H9 (cell line): ENCODE results near the gene OR52J3. TPM values are rescaled to one million over a fixed set of nuclear protein-coding genes. Genes with fewer than 3 reads are reported as not detected.

Experiments
- DNase-seq: peaks from one replicate; pipeline ENCODE4 v3.0.0-alpha.2; 2017
- H2AFZ ChIP-seq: one replicate; pipeline ENCODE4 v1.6.1; 2013; ENCODE audit warnings: mild to moderate bottlenecking, low read length, control low read depth, moderate library complexity
- H2AK5ac ChIP-seq: 2 replicates; pipeline ENCODE4 v1.6.1; 2013; ENCODE audit warnings: low read length, control low read depth, mixed read lengths; ENCODE audit not compliant: insufficient read length
- H2BK120ac ChIP-seq: one replicate; pipeline ENCODE4 v1.6.1; 2013; ENCODE audit warnings: low read depth, mild to moderate bottlenecking, low read length, control low read depth, inconsistent platforms; ENCODE audit not compliant: poor library complexity, severe bottlenecking
- H2BK12ac ChIP-seq: 2 replicates; pipeline ENCODE4 v1.6.1; 2013; ENCODE audit warnings: low read length, control low read depth, mixed read lengths, low read depth; ENCODE audit not compliant: insufficient read length
- H2BK15ac ChIP-seq: 2 replicates; pipeline ENCODE4 v1.6.1; 2013; ENCODE audit warnings: low read depth, low read length, control low read depth
- H2BK20ac ChIP-seq: one replicate; pipeline ENCODE4 v1.6.1; 2013; ENCODE audit warnings: low read depth, mild to moderate bottlenecking, low read length, control low read depth, inconsistent platforms; ENCODE audit not compliant: poor library complexity, severe bottlenecking
- H2BK5ac ChIP-seq: 2 replicates; pipeline ENCODE4 v1.6.1; 2013; ENCODE audit warnings: low read length, control low read depth, mixed read lengths; ENCODE audit not compliant: insufficient read length
- H3K14ac ChIP-seq: 2 replicates; pipeline ENCODE4 v1.6.1; 2013; ENCODE audit warnings: low read length, control low read depth; ENCODE audit not compliant: insufficient read depth
- H3K18ac ChIP-seq: 2 replicates; pipeline ENCODE4 v1.6.1; 2013; ENCODE audit warnings: low read depth, mild to moderate bottlenecking, mixed read lengths, low read length, control low read depth; ENCODE audit not compliant: insufficient read length
- H3K23ac ChIP-seq: 2 replicates; pipeline ENCODE4 v1.6.1; 2013; ENCODE audit warnings: low read length, control low read depth, mixed read lengths, low read depth; ENCODE audit not compliant: insufficient read length
- H3K23me2 ChIP-seq: 2 replicates; pipeline ENCODE4 v1.6.1; 2013; ENCODE audit warnings: low read depth, mild to moderate bottlenecking, mixed read lengths, low read length, control low read depth; ENCODE audit not compliant: insufficient read length, poor library complexity, severe bottlenecking
- H3K27ac ChIP-seq: 2 replicates; pipeline ENCODE4 v1.5.1; 2013; ENCODE audit warnings: low read length, control low read depth, mixed read lengths, low read depth; ENCODE audit not compliant: insufficient read length
- H3K27me3 ChIP-seq: 2 replicates; pipeline ENCODE4 v1.6.1; 2013; ENCODE audit warnings: low read length, control low read depth, inconsistent platforms; ENCODE audit not compliant: insufficient read depth
- H3K4ac ChIP-seq: 2 replicates; pipeline ENCODE4 v1.6.1; 2013; ENCODE audit warnings: low read depth, mild to moderate bottlenecking, control low read depth, inconsistent platforms, low read length, moderate library complexity
- H3K4me1 ChIP-seq: 2 replicates; pipeline ENCODE4 v1.6.1; 2013; ENCODE audit warnings: low read length, control low read depth, inconsistent platforms; ENCODE audit not compliant: insufficient read depth
- H3K4me2 ChIP-seq: 2 replicates; pipeline ENCODE4 v1.6.1; 2013; ENCODE audit warnings: low read length, control low read depth, mixed read lengths; ENCODE audit not compliant: insufficient read length, insufficient read depth
- H3K56ac ChIP-seq: 2 replicates; pipeline ENCODE4 v1.6.1; 2013; ENCODE audit warnings: low read depth, mild to moderate bottlenecking, mixed read lengths, low read length, control low read depth; ENCODE audit not compliant: insufficient read length
- H3K79me1 ChIP-seq: 2 replicates; pipeline ENCODE4 v1.6.1; 2013; ENCODE audit warnings: low read depth, mild to moderate bottlenecking, moderate library complexity, low read length, control low read depth, inconsistent platforms; ENCODE audit not compliant: insufficient read depth, poor library complexity, severe bottlenecking
- H3K79me2 ChIP-seq: 2 replicates; pipeline ENCODE4 v1.6.1; 2013; ENCODE audit warnings: low read length, control low read depth, inconsistent platforms; ENCODE audit not compliant: insufficient read depth
- H3K9ac ChIP-seq: 2 replicates; pipeline ENCODE4 v1.6.1; 2013; ENCODE audit warnings: low read length, control low read depth, mixed read lengths; ENCODE audit not compliant: insufficient read length; ENCODE audit errors: extremely low read depth
- H3K9me3 ChIP-seq: one replicate; pipeline ENCODE4 v1.6.1; 2013; ENCODE audit warnings: low read depth, low read length, inconsistent platforms; ENCODE audit not compliant: control insufficient read depth
- H3T11ph ChIP-seq: one replicate; pipeline ENCODE4 v1.6.1; 2013; ENCODE audit warnings: mild to moderate bottlenecking, low read length, control low read depth, inconsistent platforms
- H4K20me1 ChIP-seq: one replicate; pipeline ENCODE4 v1.6.1; 2013; ENCODE audit not compliant: control insufficient read depth, insufficient read length, insufficient read depth
- H4K5ac ChIP-seq: 2 replicates; pipeline ENCODE4 v1.6.1; 2013; ENCODE audit warnings: low read depth, mild to moderate bottlenecking, mixed read lengths, low read length, control low read depth; ENCODE audit not compliant: insufficient read length
- H4K8ac ChIP-seq: replicated peaks from 2 replicates; pipeline ENCODE4 v1.6.1; 2013; ENCODE audit warnings: low read length, control low read depth, mixed read lengths, low read depth; ENCODE audit not compliant: insufficient read length
- H4K91ac ChIP-seq: 2 replicates; pipeline ENCODE4 v1.6.1; 2013; ENCODE audit warnings: low read depth, mild to moderate bottlenecking, moderate library complexity, mixed read lengths, low read length, control low read depth; ENCODE audit not compliant: insufficient read length
- H3K27ac Mint-ChIP-seq, 3 experiments: 2 replicates in 2 of 3; 3 replicates in 1 of 3; pipeline ENCODE4 v1.8.0; 2020 to 2021; ENCODE audit warnings: mixed read lengths in 3 of 3, mild to moderate bottlenecking in 1 of 3, moderate library complexity in 1 of 3
- H3K27me3 Mint-ChIP-seq: 2 replicates; pipeline ENCODE4 v1.8.0; 2021; ENCODE audit warnings: low read depth, mild to moderate bottlenecking, moderate library complexity, mixed read lengths
- H3K36me3 Mint-ChIP-seq, 3 experiments: 2 replicates in 2 of 3; 3 replicates in 1 of 3; pipeline ENCODE4 v1.8.0; 2020 to 2021; ENCODE audit warnings: low read depth in 3 of 3, mixed read lengths in 3 of 3; ENCODE audit not compliant: insufficient read depth in 1 of 3
- H3K4me1 Mint-ChIP-seq, 2 experiments: 2 replicates each; pipeline ENCODE4 v1.8.0; 2020; ENCODE audit warnings: mixed read lengths in 2 of 2
- H3K4me3 Mint-ChIP-seq, 2 experiments: 2 replicates in 1 of 2; 3 replicates in 1 of 2; pipeline ENCODE4 v1.8.0; 2020 to 2021; ENCODE audit warnings: mild to moderate bottlenecking in 2 of 2, mixed read lengths in 2 of 2, moderate library complexity in 1 of 2
- H3K9me3 Mint-ChIP-seq, 2 experiments: 2 replicates in 1 of 2; 3 replicates in 1 of 2; pipeline ENCODE4 v1.8.0; 2020; ENCODE audit warnings: mild to moderate bottlenecking in 2 of 2, mixed read lengths in 2 of 2, moderate library complexity in 1 of 2
- CTCF ChIP-seq: fragments of 200-600 bp; sonication (generic); conservative IDR thresholded peaks from 3 replicates; pipeline ENCODE4 v1.8.0; 2021; ENCODE audit warnings: antibody characterized with exemption, mild to moderate bottlenecking
- total RNA-seq: library from RNA; stranded (reverse); gene quantifications from 2 replicates; pipeline ENCODE4 v1.2.1, GENCODE V29; 2021

Gene OR52J3
- total RNA-seq, 1 experiment from 2014 or later = not detected

DNA sequence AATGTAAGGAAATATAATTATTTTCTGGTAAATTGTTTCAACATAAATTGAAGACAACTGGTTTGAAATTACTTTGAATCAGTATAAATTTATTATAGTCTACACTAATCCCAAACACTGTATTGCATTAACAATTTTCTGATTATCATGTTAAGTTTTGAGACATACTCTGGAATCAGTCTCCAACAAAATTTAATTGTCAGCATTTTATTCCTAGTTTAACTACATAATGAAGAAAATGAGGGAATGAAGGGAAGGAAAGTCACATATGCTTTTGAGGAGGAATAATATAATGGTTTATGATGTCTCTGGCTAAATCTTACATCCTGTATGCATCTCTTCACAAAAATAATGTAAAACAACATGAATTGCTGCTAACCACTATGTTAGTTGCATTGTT is 37.3 kb downstream of the OR52J3 start:
- Histone ChIP-seq H4K8ac (no peak overlapping the region), H3K56ac (no peak overlapping the region), H4K5ac (no peak overlapping the region), H3K9me3 (no peaks in the 10 kb centered on the region), H3K23me2 (no peaks in the 10 kb centered on the region), H2BK20ac (no peak overlapping the region), H2BK5ac (no peak overlapping the region), H4K91ac (no peak overlapping the region), H2BK15ac (no peak overlapping the region), H4K20me1 (no peaks in the 10 kb centered on the region), H3K27me3 (no peaks in the 10 kb centered on the region), H3K79me2 (no peaks in the 10 kb centered on the region), H3T11ph (no peak overlapping the region), H3K4me1 (no peaks in the 10 kb centered on the region), H3K4ac (no peak overlapping the region), H2BK120ac (no peak overlapping the region), H3K27ac (no peak overlapping the region), H2BK12ac (no peak overlapping the region), H3K9ac (no peak overlapping the region), H3K4me2 (no peak overlapping the region), H3K23ac (no peak overlapping the region), H2AK5ac (no peak overlapping the region), H3K14ac (no peak overlapping the region), H2AFZ (no peak overlapping the region), H3K18ac (no peak overlapping the region), H3K79me1 (no peaks in the 10 kb centered on the region)
- Mint-ChIP-seq H3K27me3 (no peaks in the 10 kb centered on the region; the same call in 1 of the 2 replicates), H3K9me3 (no peaks in the 10 kb centered on the region), H3K36me3 (no peaks in the 10 kb centered on the region), H3K27ac (no peak overlapping the region), H3K4me3 (no peak overlapping the region), H3K4me1 (peaks cover 2 to 7% of the 10 kb centered on the region in 2 experiments; a peak in 3 of 4 replicates)
- TF ChIP-seq CTCF = no peak
- no peak for DNase-seq
